Liver (tissue), 9 donors: Measurements from ENCODE around the gene MLLT3. TPM values are rescaled to one million over a fixed set of nuclear protein-coding genes. Genes with fewer than 3 reads are reported as not detected.

Source experiments
- DNase-seq: peaks from one replicate; pipeline ENCODE4 v3.0.0-alpha.2; 2017; ENCODE audit warnings: low spot score
- H3K27ac ChIP-seq, 2 donors: one replicate each; pipeline ENCODE4 v1.7.0; 2013; ENCODE audit warnings: inconsistent platforms in 2 of 2, low read length in 2 of 2, control low read depth in 1 of 2, low read depth in 1 of 2, mild to moderate bottlenecking in 1 of 2
- H3K27me3 ChIP-seq, 4 donors: one replicate each; pipeline versions ENCODE4 v1.6.1 to v1.7.0; 2013; ENCODE audit warnings: low read length in 3 of 4, inconsistent platforms in 1 of 4, mild to moderate bottlenecking in 1 of 4, moderate library complexity in 1 of 4; ENCODE audit not compliant: control insufficient read depth in 4 of 4, insufficient read depth in 4 of 4
- H3K36me3 ChIP-seq, 4 donors: one replicate each; pipeline versions ENCODE4 v1.6.1 to v1.7.0; 2013; ENCODE audit warnings: low read length in 3 of 4, mild to moderate bottlenecking in 3 of 4, low read depth in 1 of 4, moderate library complexity in 1 of 4; ENCODE audit not compliant: control insufficient read depth in 4 of 4, insufficient read depth in 3 of 4
- H3K4me1 ChIP-seq, 4 donors: one replicate each; pipeline versions ENCODE4 v1.6.1 to v1.7.0; 2013; ENCODE audit warnings: low read length in 3 of 4, mild to moderate bottlenecking in 3 of 4, moderate library complexity in 1 of 4; ENCODE audit not compliant: control insufficient read depth in 4 of 4, insufficient read depth in 4 of 4
- H3K4me3 ChIP-seq, 3 donors: one replicate each; pipeline versions ENCODE4 v1.6.1 to v1.7.0; 2013; ENCODE audit warnings: low read length in 3 of 3, control low read depth in 1 of 3, low read depth in 1 of 3, mild to moderate bottlenecking in 1 of 3
- H3K9ac ChIP-seq, 2 donors: one replicate each; pipeline ENCODE4 v1.7.0; 2013; ENCODE audit warnings: low read length in 2 of 2, mild to moderate bottlenecking in 2 of 2, moderate library complexity in 2 of 2, control low read depth in 1 of 2, low read depth in 1 of 2
- H3K9me3 ChIP-seq, 4 donors: one replicate each; pipeline versions ENCODE4 v1.6.1 to v1.7.0; 2013; ENCODE audit warnings: low read length in 3 of 4; ENCODE audit not compliant: control insufficient read depth in 4 of 4
- EGR1 ChIP-seq, 2 donors: IDR thresholded peaks; 2 replicates each; pipeline ENCODE4 v1.6.1; 2016 to 2018; ENCODE audit warnings: antibody characterized with exemption in 2 of 2, low read depth in 2 of 2
- FOXA1 ChIP-seq: IDR thresholded peaks from 2 replicates; pipeline ENCODE4 v1.6.1; 2016; ENCODE audit warnings: antibody characterized with exemption
- FOXA2 ChIP-seq: IDR thresholded peaks from 2 replicates; pipeline ENCODE4 v1.6.1; 2016; ENCODE audit warnings: antibody characterized with exemption
- GABPA ChIP-seq, 2 donors: IDR thresholded peaks in 1 of 2; conservative IDR thresholded peaks in 1 of 2; 2 replicates each; pipeline ENCODE4 v1.6.1; 2016; ENCODE audit warnings: antibody characterized with exemption in 2 of 2, mild to moderate bottlenecking in 1 of 2, moderate library complexity in 1 of 2
- HNF4G ChIP-seq: IDR thresholded peaks from 2 replicates; pipeline ENCODE4 v1.6.1; 2016; ENCODE audit warnings: antibody characterized with exemption
- JUND ChIP-seq, 2 donors: IDR thresholded peaks; 2 replicates each; pipeline ENCODE4 v1.6.1; 2016; ENCODE audit warnings: antibody characterized with exemption in 2 of 2
- NR2F2 ChIP-seq: IDR thresholded peaks from 2 replicates; pipeline ENCODE4 v1.6.1; 2016; ENCODE audit warnings: antibody characterized with exemption
- RAD21 ChIP-seq, 2 donors: IDR thresholded peaks; 2 replicates each; pipeline ENCODE4 v1.6.1; 2016; ENCODE audit warnings: antibody characterized with exemption in 2 of 2, mild to moderate bottlenecking in 2 of 2
- RXRA ChIP-seq, 2 donors: IDR thresholded peaks; 2 replicates each; pipeline ENCODE4 v1.6.1; 2017 to 2018; ENCODE audit warnings: antibody characterized with exemption in 2 of 2, mild to moderate bottlenecking in 1 of 2
- SP1 ChIP-seq: IDR thresholded peaks from 2 replicates; pipeline ENCODE4 v1.6.1; 2018; ENCODE audit warnings: antibody characterized with exemption, mild to moderate bottlenecking
- TAF1 ChIP-seq: conservative IDR thresholded peaks from 2 replicates; pipeline ENCODE4 v1.6.1; 2016; ENCODE audit warnings: antibody characterized with exemption, mild to moderate bottlenecking
- WGBS: extraction: QIAGEN DNeasy Blood & Tissue Kit; methylation state at CpG from one replicate; pipeline ENCODE4 v1.1.7; 2013; 5-methylcytosine and 5-hydroxymethylcytosine counted together
- polyA plus RNA-seq, 2 donors: library from polyadenylated mRNA; stranded (reverse) in 1 of 2; unstranded in 1 of 2; fragments of 200-250 nt in 1 of 2; fragments of >200 nt in 1 of 2; fragmentation: Nextera tagmentation in 1 of 2; extraction: Ambion mirVana in 1 of 2; gene quantifications; one replicate each; pipeline versions ENCODE4 v1.2.1 to v1.2.3, GENCODE V29; 2013 to 2015
- total RNA-seq, 2 donors: library from RNA; depleted of rRNA; stranded (reverse); fragments of >200 nt; gene quantifications; one replicate each; pipeline ENCODE4 v1.2.3, GENCODE V29; 2014
- TF ChIP-seq, protein P1 (sequence below): IDR thresholded peaks from 2 replicates; pipeline ENCODE4 v1.6.1; 2016; ENCODE audit warnings: antibody characterized with exemption
- TF ChIP-seq, protein P2 (sequence below): IDR thresholded peaks from 2 replicates; pipeline ENCODE4 v1.6.1; 2016; ENCODE audit warnings: antibody characterized with exemption, mild to moderate bottlenecking
- TF ChIP-seq, protein P3 (sequence below): IDR thresholded peaks from 2 replicates; pipeline ENCODE4 v1.6.1; 2016; ENCODE audit warnings: antibody characterized with exemption
- donor health status: healthy.
- donor health status: healthy.
- donor health status: healthy.
- donor health status: healthy.
- donor health status: healthy.

The MLLT3 gene
- total and polyA plus RNA-seq, 4 donors = 0.79 to 25.5 (median 1.3) TPM

DNA sequence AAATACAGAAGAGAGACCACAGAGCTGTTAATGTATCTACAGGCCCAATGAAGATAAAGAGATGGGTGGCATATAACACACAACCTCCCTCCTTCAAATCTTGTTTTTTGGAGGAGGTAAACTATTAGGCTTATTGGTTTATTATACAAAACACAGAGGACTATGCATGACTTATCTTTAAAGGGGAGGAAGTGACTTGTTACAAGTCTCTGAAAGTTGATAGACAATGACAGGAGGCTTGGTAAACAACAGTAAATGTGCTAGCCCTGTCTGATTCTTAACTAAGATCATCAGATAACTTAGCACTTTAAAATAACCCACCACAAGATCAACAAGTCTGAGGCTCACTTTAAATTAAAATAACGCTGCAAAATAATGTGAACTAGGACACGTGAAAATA is 219.0 kb downstream of the MLLT3 start:
- H3K9me3 ChIP-seq = no peaks in the 10 kb centered on the region

DNA sequence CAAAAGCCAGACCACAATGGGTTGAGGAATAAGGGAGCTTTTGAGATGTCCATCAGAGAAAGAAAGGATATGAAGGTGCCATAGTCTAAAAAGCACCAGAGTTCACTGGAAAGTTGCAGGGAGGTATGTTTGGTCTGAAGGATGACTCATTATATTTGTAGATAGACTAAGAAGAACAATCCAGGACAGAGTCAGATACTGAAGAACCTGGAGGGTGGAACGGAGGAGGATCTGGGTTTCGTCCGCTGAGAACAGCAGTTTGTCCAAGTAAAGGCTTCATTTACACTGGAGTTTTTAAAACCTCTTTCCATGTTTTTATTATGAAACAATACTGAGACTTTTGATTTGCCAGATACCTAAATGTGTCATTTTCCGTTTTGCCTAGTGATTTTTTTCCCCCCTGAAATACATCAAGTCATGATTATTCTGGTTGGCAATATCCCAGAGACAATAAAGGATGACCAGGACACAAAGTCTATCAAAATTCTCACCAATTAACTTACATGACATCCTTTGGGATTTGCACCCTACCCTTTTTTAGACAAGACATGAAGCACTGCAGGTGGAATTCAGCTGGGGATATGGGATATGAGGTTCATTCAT is 219.9 kb downstream of the MLLT3 start:
- Histone ChIP-seq H3K27me3 (no peaks in the 10 kb centered on the region), H3K36me3 (no peaks in the 10 kb centered on the region), H3K9ac (no peak overlapping the region), H3K4me1 (no peaks in the 10 kb centered on the region), H3K4me3 (no peak overlapping the region), H3K9me3 (no peaks in the 10 kb centered on the region), H3K27ac (no peak overlapping the region)
- 92% methylated on average over 4 of the region's 4 CpGs for WGBS
- no peak for DNase-seq
- TF ChIP-seq GABPA (IDR thresholded peaks at IDR 0.05 in 1 of 2, conservative IDR thresholded peaks at IDR 0.05 in 1 of 2) (no peak), TAF1 (no peak), JUND (IDR thresholded peaks at IDR 0.05) (no peak), RXRA (IDR thresholded peaks at IDR 0.05) (no peak), EGR1 (IDR thresholded peaks at IDR 0.05; ENCODE audit: low read depth in 2 of 2) (no peak), FOXA1 (no peak), NR2F2 (no peak), RAD21 (IDR thresholded peaks at IDR 0.05) (no peak), SP1 (no peak), HNF4G (no peak)
- TF ChIP-seq, protein P1, sequence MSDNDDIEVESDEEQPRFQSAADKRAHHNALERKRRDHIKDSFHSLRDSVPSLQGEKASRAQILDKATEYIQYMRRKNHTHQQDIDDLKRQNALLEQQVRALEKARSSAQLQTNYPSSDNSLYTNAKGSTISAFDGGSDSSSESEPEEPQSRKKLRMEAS = no peak
- TF ChIP-seq, protein P2, sequence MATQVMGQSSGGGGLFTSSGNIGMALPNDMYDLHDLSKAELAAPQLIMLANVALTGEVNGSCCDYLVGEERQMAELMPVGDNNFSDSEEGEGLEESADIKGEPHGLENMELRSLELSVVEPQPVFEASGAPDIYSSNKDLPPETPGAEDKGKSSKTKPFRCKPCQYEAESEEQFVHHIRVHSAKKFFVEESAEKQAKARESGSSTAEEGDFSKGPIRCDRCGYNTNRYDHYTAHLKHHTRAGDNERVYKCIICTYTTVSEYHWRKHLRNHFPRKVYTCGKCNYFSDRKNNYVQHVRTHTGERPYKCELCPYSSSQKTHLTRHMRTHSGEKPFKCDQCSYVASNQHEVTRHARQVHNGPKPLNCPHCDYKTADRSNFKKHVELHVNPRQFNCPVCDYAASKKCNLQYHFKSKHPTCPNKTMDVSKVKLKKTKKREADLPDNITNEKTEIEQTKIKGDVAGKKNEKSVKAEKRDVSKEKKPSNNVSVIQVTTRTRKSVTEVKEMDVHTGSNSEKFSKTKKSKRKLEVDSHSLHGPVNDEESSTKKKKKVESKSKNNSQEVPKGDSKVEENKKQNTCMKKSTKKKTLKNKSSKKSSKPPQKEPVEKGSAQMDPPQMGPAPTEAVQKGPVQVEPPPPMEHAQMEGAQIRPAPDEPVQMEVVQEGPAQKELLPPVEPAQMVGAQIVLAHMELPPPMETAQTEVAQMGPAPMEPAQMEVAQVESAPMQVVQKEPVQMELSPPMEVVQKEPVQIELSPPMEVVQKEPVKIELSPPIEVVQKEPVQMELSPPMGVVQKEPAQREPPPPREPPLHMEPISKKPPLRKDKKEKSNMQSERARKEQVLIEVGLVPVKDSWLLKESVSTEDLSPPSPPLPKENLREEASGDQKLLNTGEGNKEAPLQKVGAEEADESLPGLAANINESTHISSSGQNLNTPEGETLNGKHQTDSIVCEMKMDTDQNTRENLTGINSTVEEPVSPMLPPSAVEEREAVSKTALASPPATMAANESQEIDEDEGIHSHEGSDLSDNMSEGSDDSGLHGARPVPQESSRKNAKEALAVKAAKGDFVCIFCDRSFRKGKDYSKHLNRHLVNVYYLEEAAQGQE = no peak

More for the DNA sequence above, 219.0 kb downstream of the MLLT3 start:
- Histone ChIP-seq H3K4me1 (no peaks in the 10 kb centered on the region), H3K9ac (no peak overlapping the region), H3K27ac (no peak overlapping the region), H3K36me3 (no peaks in the 10 kb centered on the region), H3K27me3 (no peaks in the 10 kb centered on the region), H3K4me3 (no peak overlapping the region)
- DNase-seq = no peak
- WGBS = 82% methylated on average over 2 of the region's 2 CpGs
- TF ChIP-seq RAD21 (IDR thresholded peaks at IDR 0.05) = no peak
- no peak for TF ChIP-seq JUND (IDR thresholded peaks at IDR 0.05)
- TF ChIP-seq RXRA (IDR thresholded peaks at IDR 0.05) = no peak
- TF ChIP-seq FOXA2 = no peak

DNA sequence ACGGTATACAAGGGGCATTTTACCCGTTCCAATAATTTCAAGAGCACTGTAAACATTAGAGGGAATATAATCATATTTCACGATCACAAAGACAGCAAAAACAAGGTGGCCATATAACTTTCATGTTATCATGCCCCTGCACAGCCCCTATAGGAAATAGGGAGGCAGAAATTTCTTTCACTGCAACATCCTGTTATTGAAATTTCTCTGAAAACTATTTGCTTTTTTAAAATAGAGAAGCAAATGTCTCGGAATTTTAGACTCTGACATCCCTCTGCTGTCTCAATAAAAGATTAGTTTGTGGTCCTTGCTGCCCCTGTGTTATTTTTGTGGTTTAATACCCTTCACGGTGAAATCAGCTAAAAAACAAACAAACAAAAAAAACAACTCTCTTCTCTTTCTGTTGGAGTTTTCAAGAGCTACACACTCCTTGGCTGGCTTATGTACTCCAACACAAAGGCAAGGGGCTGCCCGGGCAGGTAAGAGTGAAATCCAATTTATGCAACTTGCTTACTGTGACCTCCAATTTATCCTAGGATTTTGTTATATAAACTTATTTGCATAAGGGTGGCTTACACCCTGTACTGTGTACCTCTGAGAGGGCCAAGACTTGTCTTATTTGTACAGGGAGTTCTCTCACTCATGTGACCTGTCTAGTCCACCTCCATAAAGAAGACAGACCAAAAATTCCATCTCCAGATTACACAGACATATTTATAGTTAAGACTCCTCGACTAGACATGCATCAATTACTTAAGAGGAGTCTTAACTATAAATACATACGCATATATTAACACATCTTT is 223.6 kb downstream of the MLLT3 start:
- no peaks in the 10 kb centered on the region for H3K36me3 ChIP-seq
- no peak for DNase-seq
- H3K9ac ChIP-seq = no peak overlapping the region
- no peak overlapping the region for H3K27ac ChIP-seq
- no peaks in the 10 kb centered on the region for H3K9me3 ChIP-seq
- no peak overlapping the region for H3K4me3 ChIP-seq
- H3K4me1 ChIP-seq = no peaks in the 10 kb centered on the region
- TF ChIP-seq, protein P3, sequence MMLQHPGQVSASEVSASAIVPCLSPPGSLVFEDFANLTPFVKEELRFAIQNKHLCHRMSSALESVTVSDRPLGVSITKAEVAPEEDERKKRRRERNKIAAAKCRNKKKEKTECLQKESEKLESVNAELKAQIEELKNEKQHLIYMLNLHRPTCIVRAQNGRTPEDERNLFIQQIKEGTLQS = no peak
- no peaks in the 10 kb centered on the region for H3K27me3 ChIP-seq
- WGBS = 67% methylated on average over 8 of the region's 8 CpGs
